ENCODE results near the gene PBX4.

GRCh38 chr19:19527371-19527656, 91.2 kb downstream of the PBX4 start:
- TF ChIP-seq ZNF384 (IDR thresholded peaks at IDR 0.05; ENCODE audit: borderline replicate concordance, low read depth, low read length): no peak
- no peak for TF ChIP-seq SPI1 (IDR thresholded peaks at IDR 0.05; ENCODE audit: borderline replicate concordance, insufficient read depth, low read depth, low read length)
- TF ChIP-seq NRF1 (conservative IDR thresholded peaks at IDR 0.05; ENCODE audit: low read depth, low read length): no peak
- no peak for TF ChIP-seq NBN (IDR thresholded peaks at IDR 0.05)
- TF ChIP-seq CTCF (IDR thresholded peaks at IDR 0.05 in 2 of 3, conservative IDR thresholded peaks at IDR 0.05 in 1 of 3; ENCODE audit: control insufficient read depth in 2 of 3, extremely low read depth in 1 of 3, insufficient read depth in 1 of 3, low read depth in 3 of 3, low read length in 3 of 3): no peak
- TF ChIP-seq CEBPB (IDR thresholded peaks at IDR 0.05; ENCODE audit: borderline replicate concordance in 1 of 2, low read depth in 2 of 2, low read length in 2 of 2): no peak
- no peak for TF ChIP-seq EP300 (IDR thresholded peaks at IDR 0.05; ENCODE audit: borderline replicate concordance in 1 of 2, control insufficient read depth in 1 of 2, low read depth in 2 of 2, low read length in 2 of 2)
- no peak for TF ChIP-seq CREB1 (IDR thresholded peaks at IDR 0.05; ENCODE audit: low read depth)
